HG03342 (cell line): ENCODE measurements around the gene KCNIP3.

Source experiments
- ATAC-seq: cut with Tn5 transposase; IDR thresholded peaks from one replicate; pipeline ENCODE4 v1.9.1; 2021; ENCODE audit warnings: mild to moderate bottlenecking, moderate library complexity; ENCODE audit not compliant: unreplicated experiment

KCNIP3 gene

DNA sequence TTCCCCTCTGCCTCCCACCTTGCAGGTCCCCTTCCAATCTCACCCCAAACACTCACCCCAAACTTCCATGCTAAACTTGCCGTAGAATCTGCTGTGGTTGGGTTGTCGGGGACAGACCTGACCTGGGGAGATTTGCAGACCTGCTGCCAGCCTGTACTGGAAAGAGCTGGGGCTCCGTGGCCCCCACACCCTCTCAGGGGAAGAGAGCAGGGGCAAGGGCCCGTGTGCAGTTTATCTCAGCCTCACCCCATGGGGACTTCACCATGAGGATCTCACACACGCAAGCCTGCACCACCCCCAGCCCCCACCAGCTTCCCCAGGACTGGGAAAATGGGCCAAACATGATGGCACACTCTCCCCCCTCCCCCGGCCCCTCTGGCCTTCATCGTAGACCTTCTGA lies 30.7 kb downstream of the KCNIP3 start:
- no peak for ATAC-seq

DNA sequence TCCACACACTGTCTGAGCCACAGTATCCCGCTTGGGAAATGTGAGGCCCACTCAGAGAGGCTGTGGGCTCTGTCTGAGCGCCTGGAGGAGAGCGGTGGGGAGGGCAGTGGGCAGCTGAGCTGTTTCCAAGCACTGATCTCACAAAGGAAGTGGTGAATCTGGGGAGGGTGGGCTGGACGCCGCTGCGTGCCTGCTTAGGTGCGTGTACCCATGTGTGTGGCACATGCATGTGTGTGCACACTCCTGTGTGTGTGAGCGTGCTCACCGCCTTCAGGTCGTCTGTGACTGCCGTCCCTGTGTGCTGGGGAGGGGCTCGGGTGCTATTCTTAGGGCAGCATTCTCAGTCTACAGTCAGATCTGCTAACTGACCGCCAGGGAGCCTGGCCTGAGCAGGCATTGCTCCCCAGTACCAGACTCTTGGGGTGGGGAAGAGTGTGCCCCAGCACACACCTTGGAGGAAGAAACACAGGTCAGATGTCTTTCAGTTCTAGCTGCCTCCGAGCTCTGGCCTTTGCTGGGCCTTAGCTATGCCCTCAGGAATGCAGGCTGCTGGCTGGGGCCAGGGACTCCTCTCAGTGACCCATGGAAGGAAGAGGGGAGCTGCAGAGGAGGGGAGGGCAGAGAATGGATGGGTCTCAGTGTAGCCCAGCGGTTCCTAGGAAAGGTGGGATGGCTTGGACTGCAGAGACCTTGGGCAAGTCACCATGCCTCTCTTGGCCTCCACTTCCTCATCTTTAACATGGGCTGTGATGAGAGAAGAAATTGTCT lies 31.4 kb downstream of the KCNIP3 start:
- ATAC-seq, result no peak

DNA sequence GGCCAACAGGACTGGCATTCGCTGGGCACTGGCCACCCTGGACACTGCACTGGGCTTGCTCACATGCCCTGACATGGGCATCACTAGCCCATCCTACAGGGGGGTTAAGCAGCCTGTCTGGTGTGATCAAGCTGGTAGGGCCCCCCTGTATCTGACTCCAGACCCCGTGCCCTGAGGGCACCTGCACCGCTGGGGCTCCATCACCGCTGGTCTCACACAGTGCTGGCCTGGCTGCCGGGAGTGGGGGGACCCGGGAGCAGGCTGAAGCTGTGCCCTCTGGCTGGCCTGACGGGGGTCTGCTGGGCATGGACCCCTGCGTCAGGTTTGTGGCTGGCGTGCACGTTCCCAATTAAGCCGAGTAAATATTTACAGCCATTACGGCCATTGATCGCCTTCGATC lies 32.3 kb downstream of the KCNIP3 start:
- ATAC-seq, result no peak

DNA sequence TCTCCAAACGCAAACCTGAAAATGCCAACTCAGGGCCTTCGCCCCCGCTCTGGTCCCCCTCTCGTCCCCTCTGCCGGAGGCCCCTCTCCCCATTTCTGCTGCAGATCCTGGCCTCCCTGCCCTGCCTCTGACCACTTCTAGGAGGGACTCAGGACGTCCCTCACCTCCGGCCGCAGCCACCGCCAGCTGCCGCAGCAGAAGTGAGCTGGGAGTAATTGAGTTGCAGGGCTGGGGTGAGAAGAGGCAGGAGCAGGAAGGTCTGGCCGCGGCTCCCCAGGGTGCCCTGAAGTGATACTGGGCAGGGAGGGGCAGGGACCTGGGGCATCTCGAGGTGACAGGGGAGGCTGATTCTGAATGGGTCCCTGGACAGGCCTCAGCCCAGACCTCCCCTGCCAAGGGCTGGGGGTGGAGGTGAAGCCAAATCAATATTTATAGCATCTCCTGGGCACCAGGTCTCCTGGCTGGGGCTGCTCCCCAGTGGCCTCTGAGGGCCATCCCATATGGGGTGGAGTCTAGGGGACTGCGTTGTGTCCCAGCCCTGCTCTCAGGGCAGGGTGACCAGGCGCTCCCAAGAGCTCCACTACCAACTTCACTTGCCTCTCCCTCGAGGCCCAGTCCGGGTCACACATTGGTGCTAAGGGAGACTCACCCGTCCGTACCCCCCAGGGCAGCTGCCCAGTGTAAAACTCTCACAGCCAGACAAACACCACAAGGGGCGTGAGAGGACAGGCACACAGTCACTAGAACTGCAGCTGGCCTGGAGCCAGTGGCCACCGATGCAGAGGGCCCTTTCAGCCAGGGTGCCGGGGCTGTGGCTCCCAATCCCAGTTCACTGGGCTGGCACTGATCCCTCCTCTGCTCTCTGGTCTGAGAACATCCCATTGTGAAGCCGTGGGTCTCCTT lies 33.0 kb downstream of the KCNIP3 start:
- ATAC-seq, result no peak

DNA sequence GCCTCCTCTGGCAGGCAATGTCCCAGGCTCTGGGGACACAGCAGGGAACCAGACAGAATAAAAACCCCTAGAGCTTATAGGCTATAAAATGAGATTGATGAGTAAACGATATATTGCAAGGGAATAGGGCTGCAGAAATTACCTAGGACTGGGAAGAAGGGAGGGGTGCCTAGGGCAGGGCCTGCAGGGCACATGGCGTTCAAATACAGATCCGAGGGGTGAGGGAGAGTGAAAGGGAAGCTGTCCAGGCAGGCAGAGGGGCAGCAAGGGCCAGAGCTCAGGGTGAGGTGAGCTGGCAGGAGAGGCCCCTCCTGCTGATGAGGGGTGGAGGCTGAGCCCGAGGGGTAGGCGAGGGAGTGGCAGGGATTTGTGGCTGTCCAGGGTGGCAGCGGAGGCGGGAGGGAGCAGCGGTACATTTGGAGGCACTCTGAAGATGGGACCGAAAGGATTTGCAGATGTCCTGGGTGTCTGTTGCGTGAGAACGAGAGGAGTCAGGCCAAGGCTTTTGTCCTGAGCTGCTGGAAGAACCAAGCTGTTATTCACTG lies 33.7 kb downstream of the KCNIP3 start:
- ATAC-seq, result no peak

DNA sequence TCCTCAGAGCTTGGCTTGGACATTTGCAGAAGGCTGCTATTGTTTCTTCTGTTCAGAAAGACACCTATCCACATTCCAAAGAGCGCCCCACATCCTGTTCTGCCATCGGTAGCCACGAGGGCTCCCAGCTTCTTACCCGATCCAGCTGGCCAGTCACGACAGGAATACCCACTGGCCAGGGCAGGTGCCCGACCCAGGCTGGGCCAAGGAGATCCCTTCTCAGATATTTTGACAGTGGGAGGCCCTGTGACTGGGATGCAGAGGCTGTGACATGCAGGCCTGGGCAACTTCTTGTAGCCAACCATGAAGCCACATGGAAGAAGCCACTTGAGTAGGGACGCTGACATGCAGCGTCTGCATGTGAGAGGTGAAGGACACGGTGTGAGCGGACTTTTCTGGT lies 34.5 kb downstream of the KCNIP3 start:
- no peak for ATAC-seq

DNA sequence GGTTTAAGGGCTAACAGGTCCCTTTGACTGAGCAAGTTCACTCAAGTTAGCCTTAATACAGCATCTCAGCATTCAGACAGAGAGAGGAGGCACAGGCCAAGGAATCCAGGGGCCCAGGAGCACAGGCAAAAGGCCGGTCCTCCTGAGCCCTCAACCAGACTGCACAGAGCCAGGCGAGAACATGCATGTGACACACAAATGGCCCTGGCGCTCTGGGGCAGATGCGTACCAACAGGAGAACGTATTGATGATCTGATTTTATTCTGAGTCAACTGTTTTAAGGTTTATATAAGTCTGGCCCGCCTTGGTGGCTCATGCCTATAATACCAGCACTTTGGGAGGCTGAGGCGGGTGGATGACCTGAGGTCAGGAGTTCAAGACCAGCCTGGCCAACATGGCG lies 34.9 kb downstream of the KCNIP3 start:
- ATAC-seq, result no peak

DNA sequence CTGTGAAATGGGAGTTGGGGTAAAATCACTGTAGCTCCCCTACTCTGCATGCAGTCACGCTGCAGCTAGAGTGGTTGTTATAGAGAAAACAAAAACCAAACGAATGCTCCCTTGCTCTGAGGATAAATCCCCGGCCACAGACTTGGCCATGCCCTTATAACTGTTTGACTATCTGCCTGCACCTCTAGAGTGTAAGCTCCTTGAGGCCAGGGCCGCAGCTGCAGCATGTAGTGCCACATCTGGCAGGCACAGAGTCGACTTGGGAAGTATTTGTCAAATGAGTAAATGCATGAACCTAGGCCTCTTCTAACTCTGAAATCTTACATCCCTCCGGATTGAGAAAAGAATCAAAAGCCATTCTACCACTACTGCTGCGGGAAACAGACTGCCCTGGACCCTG lies 35.9 kb downstream of the KCNIP3 start:
- no peak for ATAC-seq

DNA sequence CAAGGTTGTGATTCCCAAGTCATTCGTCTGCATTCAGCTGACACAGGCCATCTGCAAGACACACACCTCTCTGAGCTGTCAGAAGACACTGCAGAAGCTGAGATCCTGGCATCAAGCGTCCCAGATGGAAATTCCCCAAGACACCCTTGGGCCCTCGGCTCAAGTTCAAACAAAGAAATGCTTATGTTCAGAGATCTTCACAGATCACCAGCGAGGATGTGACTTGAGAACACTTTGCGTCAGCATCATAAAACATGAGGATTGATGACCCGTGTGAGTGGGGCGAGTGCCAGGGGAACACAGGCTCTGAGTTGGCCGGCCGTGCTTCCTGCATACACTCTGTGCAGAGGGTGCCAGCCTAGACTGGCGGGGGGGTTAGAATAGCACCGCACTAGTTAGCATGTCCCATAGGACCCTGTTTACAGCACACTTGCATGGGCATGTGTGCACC lies 36.8 kb downstream of the KCNIP3 start:
- ATAC-seq, result no peak

DNA sequence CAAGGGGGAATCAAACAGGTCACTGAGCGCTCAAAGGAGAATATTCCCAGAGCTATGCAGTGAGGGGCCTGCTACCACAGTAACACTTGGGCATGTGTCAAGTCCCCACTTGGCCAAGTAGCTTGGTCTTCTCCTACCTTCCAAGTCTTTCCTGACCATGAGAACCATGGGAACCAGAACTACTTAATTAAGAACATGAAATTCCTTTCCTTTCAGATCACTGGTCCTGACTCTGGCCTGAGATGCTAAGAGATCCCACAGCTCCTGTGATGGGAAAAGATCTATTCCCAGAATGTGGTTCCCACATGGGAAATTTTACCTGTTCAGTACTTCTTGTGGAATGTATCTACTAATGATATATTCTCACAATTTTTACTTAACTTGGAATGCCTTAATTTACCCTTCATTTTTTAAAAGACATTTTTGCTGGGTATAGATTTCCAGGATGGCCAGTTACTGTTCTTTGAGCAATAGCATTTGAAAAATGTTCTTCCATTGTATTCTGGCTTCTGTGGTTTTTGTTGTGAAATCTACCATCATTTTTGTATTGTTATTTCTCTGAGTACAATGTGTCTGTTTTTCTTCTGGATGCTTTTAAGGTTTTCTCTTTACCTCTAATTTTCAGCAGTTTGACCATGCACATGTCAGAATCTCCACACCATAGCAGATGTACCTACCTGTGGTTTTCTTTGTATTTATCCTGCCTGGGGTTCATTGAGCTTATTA lies 37.9 kb downstream of the KCNIP3 start:
- no peak for ATAC-seq

DNA sequence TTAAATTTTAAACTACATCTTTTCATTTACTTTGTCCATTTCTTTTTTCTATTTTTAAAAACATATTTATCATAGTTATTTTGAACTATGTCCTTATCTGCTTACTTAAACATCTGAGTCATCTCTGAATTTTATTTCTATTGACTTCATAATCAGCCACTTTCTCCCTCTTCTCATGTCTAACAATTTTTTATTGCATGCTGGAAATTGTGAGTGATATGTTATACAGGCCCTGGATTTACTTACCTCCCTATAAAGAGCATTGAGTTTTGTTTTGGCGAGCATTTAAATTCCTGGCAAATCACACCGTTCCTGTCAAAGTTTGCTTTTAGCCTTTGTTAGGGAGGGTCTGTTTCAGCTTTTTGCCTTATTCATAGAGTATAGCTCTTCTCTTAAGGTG lies 39.3 kb downstream of the KCNIP3 start:
- no peak for ATAC-seq

DNA sequence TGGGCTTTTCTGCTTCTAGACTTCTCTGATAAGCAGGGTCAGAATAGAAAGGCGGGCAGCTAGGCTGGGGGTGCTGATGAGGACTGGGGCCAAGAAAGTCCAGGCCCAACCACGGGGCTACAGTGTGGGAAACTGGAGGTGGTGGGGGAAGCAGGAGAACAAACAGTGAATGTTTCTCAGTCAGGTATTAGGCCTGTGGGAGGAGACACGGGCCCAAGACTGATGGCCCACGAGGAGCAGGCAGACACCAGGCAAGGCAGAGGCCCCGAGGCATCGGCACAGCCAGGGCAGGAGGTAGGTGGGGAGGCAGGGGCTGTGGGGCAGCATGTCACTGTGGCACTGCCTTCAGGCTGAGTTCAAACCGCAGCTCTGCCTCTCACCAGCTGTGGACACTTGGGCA lies 40.7 kb downstream of the KCNIP3 start:
- ATAC-seq, result no peak

DNA sequence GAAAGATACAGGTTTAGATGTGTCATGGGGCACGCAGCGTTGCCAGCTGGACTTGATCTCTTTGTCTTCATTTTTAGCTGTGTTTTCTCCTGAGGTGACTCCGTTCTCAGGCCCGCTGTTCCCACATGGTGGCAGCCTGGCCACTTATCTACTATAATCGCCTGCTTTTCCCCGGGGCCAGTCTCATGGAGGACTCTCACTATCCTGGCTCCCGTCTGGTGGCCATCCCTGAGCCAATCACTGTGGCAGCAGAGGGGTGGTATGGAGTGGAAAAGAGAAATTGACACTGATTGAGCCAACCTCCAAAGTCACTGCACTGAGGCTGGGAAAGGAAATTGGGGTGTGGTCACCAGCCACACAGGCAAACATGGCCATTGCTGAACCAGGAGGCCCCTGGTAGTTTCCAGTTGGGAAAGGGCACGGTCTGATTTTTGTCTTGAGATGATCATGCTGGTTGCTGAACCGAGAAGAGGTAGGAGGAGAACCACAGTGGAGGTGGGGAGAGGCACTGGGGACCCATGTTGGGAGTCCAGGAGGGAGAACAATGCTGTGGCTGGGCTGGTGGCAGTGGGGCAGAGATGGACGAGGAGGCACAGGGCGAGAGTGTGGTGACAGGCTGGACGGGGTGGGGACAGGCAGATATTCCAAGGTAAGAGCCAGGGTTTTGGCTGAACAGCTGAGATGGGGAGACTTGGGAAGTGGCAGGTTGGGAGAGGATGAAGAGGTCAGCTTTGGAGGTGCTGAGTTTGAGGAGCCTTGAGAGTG lies 45.6 kb downstream of the KCNIP3 start:
- ATAC-seq, result no peak

DNA sequence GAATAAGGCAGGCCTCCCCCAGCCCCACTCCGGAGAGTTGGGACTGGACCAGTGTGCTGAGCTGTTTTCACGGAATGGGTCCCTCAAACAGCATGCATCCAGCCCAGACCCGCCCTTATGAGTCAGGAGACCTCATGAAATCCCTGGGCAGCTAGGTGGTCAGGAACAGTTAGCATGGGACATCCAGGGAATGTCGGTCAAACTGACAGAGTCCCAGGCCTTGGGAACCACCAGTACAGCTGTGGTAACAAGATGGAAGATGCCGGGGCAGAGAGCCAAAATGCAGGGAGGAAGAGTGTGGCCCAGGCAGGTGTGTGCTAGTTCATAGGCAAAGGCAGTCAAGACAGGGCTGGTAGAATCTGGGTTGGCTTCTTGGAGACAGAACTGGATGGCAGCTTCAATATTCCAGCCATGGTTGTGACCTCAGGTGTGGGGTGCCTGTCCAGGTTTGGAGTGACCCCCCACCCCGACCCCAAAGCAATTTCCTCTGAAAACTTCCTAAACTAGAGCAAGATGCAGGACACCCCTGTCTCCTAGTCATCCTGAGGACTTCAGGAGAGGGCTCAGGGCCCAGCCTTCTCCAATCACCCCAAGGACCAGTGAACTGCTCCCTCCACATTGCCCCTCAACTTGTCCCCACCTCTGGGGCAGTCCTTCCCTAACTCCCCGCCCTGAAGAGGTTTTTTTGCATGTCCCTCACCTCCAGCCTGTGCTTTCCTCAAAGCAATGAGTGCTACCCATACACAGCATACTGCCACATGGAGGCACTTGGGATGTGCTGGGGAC lies 46.5 kb downstream of the KCNIP3 start:
- no peak for ATAC-seq

DNA sequence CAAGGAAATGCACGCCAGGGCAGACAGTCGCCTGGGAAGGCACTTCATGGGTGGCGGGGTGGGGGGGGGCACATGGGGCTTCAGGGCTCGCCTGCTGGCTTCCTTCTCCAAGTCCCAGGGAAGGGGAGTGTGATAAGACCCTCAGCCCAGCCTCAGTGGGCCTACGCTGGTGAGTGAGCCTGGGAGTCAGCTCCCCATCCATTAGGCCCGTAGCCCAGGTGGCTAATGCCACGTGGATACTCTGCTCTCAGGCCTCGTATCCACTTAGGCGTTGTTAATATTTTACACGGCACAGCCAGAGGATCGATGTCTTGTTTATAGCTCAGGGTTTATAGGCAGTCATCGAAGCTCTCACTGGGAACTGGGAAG lies 47.1 kb downstream of the KCNIP3 start:
- ATAC-seq, result no peak

DNA sequence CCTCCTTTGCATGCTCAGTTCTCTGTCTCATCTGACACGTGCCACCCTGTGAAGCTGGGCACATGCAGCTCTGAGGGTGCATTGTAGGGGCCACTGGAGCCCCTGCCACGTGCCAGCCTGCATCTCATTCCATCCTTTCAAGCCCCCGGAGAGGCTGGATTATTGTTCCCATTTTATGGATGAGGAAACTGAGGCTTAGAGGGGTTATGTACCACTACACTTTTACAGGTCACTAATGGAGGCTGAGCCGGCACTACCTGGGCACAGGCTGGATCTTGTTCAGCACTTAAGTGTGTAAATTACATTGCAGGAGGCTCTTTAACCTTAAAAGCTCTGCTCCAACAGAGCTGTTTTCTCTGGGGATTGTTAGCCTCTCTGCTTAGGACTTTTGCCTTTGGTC lies 47.5 kb downstream of the KCNIP3 start:
- no peak for ATAC-seq

DNA sequence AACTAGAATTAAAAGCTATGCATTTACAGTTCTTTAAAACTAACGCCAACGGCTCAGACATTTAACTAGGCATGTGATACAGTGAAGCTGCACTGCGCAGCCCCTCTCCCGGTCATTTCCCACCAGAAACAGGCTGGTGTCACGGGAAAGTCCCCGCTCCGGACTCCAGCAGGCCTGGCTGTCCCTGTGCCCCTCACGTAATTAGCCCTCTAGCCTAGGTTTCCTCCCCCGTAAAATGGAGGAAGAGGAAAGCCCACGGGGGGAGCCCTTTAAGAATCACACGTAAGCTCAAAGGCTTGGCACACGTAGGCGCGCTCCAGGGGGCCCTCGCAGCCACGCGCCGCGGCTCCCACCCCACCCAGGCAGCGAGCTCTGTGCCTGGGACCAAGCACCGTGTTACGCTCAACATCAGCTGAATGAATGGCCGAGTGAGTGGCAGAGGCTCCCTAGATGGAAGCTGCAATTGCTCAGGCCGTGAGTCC lies 48.0 kb downstream of the KCNIP3 start:
- peak; percentile 18 for ATAC-seq

DNA sequence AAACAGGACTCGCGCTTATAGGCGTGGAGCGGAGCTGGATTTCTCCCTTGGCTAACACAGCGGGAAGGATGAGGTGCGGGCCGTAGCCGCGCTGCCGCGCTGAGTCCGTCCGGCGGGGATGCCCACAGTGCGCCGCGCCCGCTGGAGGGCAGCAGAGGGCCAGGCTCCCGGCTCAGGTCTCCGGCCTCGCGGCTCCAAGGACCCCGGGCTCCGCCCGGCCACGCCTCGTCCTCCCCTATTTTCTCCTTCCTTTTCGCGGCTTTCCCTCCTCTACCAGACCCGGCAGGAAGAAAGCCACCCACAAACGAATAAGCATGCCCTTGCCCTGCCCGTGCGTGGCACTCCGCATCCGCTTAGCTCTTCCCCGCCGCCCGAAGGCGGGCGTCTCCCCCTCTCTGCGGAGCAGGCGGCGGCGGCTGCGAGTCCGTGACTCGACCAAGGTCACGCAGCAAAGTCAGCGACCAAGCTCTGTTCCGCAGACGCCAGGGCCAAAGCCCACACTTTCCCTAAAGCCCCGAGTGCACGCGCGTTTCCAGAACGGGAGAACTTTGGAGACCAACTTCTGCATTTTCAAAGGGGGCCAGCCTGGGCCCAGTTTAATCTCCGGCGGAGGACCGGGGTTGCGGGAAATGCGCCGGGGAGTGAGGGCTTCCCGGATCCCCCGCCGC lies 48.5 kb downstream of the KCNIP3 start:
- peak; percentile 69 for ATAC-seq

DNA sequence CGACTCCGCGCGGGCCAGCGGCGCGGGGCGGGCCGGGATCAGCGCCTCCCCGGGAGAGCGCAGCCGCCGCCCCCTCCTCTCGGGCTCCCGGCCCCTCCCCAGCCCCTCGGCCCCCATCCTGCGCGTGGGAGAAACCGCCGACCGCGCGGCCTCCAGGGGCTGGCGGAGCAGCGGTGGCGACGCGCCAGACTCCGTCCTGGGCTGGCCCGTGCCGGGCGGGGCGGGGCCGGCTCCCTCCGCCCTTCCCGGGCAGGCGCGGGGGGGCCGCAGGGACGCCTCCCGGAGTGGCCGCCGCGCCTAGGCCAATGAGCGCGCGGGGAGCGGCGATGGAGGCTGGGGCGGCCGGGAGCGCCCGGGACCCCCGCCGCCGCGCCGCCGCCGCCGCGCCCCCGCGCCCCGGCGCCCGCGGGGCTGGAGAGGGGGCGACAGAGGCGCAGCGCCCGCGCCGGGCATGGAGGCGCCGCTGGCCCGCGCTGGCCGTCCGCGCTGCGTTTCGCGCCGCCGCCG lies 49.1 kb downstream of the KCNIP3 start:
- ATAC-seq, result no peak
